Gastrocnemius medialis (tissue), 4 donors: ENCODE data around the gene SGPP1. TPM values are rescaled to one million over a fixed set of nuclear protein-coding genes. Genes with fewer than 3 reads are reported as not detected.

Experiments used
- ATAC-seq, 2 donors: fragments of 150-250 bp; one replicate each; pipeline ENCODE4 v1.9.1; 2016
- DNase-seq, 2 donors: peaks; one replicate each; pipeline ENCODE4 v3.0.0-alpha.2; 2019
- H3K27ac ChIP-seq, 4 donors: fragments of 200-600 bp; sonication (generic); 1 replicate in 1 of 4; 2 replicates in 3 of 4; pipeline ENCODE4 v1.5.1; 2016 to 2018; ENCODE audit warnings: mild to moderate bottlenecking in 2 of 4, moderate library complexity in 1 of 4
- H3K27me3 ChIP-seq, 3 donors: fragments of 200-600 bp; sonication (generic) in 2 of 3; 1 replicate in 1 of 3; 2 replicates in 2 of 3; pipeline versions ENCODE4 v1.5.1 to v1.6.0; 2016 to 2019; ENCODE audit warnings: mild to moderate bottlenecking in 1 of 3, moderate library complexity in 1 of 3
- H3K36me3 ChIP-seq, 2 donors: fragments of 200-600 bp; sonication (generic) in 1 of 2; one replicate each; pipeline ENCODE4 v1.5.1; 2017 to 2018
- H3K4me1 ChIP-seq, 2 donors: fragments of 200-600 bp; sonication (generic) in 1 of 2; one replicate each; pipeline ENCODE4 v1.5.1; 2016 to 2017; ENCODE audit warnings: mild to moderate bottlenecking in 2 of 2
- H3K4me3 ChIP-seq, 4 donors: fragments of 200-600 bp; sonication (generic) in 3 of 4; 1 replicate in 1 of 4; 2 replicates in 3 of 4; pipeline ENCODE4 v1.5.1; 2016 to 2019; ENCODE audit warnings: mild to moderate bottlenecking in 2 of 4
- H3K9me3 ChIP-seq, 3 donors: fragments of 200-600 bp; sonication (generic) in 2 of 3; 1 replicate in 1 of 3; 2 replicates in 2 of 3; pipeline ENCODE4 v1.5.1; 2016 to 2019
- POLR2A ChIP-seq, 2 donors: fragments of 450-650 bp; IDR thresholded peaks; one replicate each; pipeline ENCODE4 v1.6.1; 2017; ENCODE audit warnings: antibody characterized with exemption in 2 of 2, mild to moderate bottlenecking in 2 of 2, moderate library complexity in 2 of 2
- in situ Hi-C, 4 donors: fragments of 200-750 bp; cut with MboI; loops; one replicate each; pipeline versions ENCODE4 v1.15.0 to v1.8.0; 2017; ENCODE audit warnings: low sequenced_read_pairs in 4 of 4
- intact Hi-C: fragments of 100-400 bp; cut with DNase I; formaldehyde crosslinking; loops from one replicate; pipeline ENCODE4 v1.15.1; 2023; ENCODE audit warnings: low total_unique reads
- total RNA-seq, 4 donors: library from RNA; depleted of rRNA; stranded (reverse); fragments of >200 nt; gene quantifications; one replicate each; pipeline versions ENCODE4 v1.1.0 to v1.2.3, GENCODE V29; 2016
- TF ChIP-seq, protein P1 (sequence below), 5 experiments: fragments of 450-650 bp in 3 of 5; fragments of 200-600 bp in 2 of 5; sonication (generic) in 2 of 5; IDR thresholded peaks in 4 of 5; conservative IDR thresholded peaks in 1 of 5; 1 replicate in 4 of 5; 2 replicates in 1 of 5; pipeline ENCODE4 v1.5.1; 2016 to 2019; ENCODE audit warnings: antibody characterized with exemption in 5 of 5, mild to moderate bottlenecking in 3 of 5, moderate library complexity in 3 of 5

Gene SGPP1
- total RNA-seq, 4 donors from 2014 or later: 3.5 to 11.3 (median 8.1) TPM

DNA sequence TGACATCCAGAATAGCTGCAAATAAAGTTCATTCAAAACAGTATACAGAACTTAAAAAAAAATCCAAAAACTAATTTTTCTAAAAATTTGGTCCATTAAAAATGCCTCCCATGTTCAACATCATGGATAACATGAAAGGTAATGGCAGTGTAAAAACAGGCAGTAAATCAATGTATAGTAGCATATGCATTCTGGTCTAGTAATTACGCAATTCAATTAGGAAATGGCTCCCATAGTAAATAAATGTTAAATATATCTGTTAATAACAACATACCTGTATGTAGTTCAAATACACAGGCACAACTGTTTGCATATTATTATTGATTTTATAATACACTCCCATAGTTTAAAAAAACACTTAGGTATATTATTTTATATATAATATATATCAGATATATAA, 42.5 kb downstream of the SGPP1 start:
- no peaks in the 10 kb centered on the region for H3K9me3 ChIP-seq
- TF ChIP-seq POLR2A (IDR thresholded peaks at IDR 0.05): no peak
- TF ChIP-seq, protein P1, sequence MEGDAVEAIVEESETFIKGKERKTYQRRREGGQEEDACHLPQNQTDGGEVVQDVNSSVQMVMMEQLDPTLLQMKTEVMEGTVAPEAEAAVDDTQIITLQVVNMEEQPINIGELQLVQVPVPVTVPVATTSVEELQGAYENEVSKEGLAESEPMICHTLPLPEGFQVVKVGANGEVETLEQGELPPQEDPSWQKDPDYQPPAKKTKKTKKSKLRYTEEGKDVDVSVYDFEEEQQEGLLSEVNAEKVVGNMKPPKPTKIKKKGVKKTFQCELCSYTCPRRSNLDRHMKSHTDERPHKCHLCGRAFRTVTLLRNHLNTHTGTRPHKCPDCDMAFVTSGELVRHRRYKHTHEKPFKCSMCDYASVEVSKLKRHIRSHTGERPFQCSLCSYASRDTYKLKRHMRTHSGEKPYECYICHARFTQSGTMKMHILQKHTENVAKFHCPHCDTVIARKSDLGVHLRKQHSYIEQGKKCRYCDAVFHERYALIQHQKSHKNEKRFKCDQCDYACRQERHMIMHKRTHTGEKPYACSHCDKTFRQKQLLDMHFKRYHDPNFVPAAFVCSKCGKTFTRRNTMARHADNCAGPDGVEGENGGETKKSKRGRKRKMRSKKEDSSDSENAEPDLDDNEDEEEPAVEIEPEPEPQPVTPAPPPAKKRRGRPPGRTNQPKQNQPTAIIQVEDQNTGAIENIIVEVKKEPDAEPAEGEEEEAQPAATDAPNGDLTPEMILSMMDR (IDR thresholded peaks at IDR 0.05 in 4 of 5, conservative IDR thresholded peaks at IDR 0.05 in 1 of 5): no peak
- ATAC-seq: no peak
- in situ Hi-C loops: no loop called here
- DNase-seq: no peak
- no peaks in the 10 kb centered on the region for H3K36me3 ChIP-seq
- no peaks in the 10 kb centered on the region for H3K27me3 ChIP-seq
- H3K27ac ChIP-seq: no peak overlapping the region
- no peak overlapping the region for H3K4me3 ChIP-seq
- intact Hi-C loops: no loop called here
- H3K4me1 ChIP-seq: no peaks in the 10 kb centered on the region

DNA sequence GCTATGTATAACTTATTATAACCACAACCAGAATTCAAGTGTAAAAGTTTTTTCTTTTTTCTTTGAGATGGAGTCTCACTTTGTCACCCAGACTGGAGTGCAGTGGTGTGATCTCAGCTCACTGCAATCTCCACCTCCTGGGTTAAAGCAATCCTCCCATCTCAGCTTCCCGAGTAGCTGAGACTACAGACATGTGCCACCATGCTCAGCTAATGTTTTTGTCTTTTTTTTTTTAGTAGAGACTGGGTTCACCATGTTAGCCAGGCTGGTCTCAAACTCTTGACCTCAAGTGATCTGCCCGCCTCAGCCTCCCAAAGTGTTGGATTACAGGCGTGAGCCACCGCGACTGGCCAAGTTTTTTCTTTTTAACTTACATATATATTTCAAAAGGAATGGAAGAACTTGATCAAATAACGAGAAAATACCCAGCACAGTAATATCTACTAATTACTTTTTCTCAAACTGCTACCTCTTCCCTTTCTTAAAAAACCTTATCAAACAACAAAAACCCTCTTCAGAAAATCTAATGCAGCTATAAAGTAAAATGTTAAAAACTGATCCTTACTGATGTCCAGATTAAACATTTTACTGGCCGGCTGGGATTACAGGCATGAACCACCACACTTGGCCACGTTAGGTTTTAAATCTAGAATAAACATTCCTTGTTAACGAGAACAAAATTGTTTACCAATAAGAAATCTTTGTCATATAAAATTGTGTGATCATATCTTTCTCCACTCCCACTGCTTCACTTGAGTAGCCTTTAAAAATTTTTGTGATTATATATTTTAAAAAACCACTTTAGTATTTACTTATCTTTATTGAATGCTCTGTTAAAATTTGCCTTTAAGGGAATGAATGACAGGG, 44.9 kb downstream of the SGPP1 start:
- DNase-seq: no peak
- Histone ChIP-seq H3K4me1 (no peaks in the 10 kb centered on the region), H3K9me3 (no peaks in the 10 kb centered on the region), H3K4me3 (no peak overlapping the region), H3K36me3 (no peaks in the 10 kb centered on the region), H3K27ac (no peak overlapping the region), H3K27me3 (no peaks in the 10 kb centered on the region)
- no peak for TF ChIP-seq POLR2A (IDR thresholded peaks at IDR 0.05)
- TF ChIP-seq, protein P1 (IDR thresholded peaks at IDR 0.05 in 4 of 5, conservative IDR thresholded peaks at IDR 0.05 in 1 of 5): no peak
- in situ Hi-C loops (no loop called here), intact Hi-C loops (no loop called here)
- no peak for ATAC-seq

DNA sequence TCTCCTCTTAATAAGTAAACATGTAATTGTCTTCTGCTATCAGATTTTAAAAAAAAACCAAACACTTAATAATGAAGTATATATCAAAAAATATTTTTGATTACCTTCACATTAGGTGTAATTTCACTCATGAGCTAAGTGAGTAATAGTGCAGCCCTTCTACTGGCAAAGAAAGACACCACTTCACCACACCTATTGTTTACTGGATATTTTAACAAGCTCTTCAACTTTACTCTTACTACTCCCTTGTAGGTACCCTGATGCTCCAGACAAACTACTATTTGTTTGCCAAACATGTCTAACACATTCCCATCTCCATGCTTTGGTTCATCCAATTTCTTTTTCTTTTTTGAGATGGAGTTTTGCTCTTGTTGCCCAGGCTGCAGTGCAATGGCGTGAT, 49.3 kb downstream of the SGPP1 start:
- H3K27me3 ChIP-seq: no peaks in the 10 kb centered on the region
- intact Hi-C loops: no loop called here
- H3K36me3 ChIP-seq: peaks cover 0 to 7% of the 10 kb centered on the region in 2 donors
- no peaks in the 10 kb centered on the region for H3K4me1 ChIP-seq
- no peak for TF ChIP-seq POLR2A (IDR thresholded peaks at IDR 0.05)
- TF ChIP-seq, protein P1 (IDR thresholded peaks at IDR 0.05 in 4 of 5, conservative IDR thresholded peaks at IDR 0.05 in 1 of 5): no peak
- no peak for DNase-seq
- H3K9me3 ChIP-seq: no peaks in the 10 kb centered on the region
- H3K27ac ChIP-seq: no peak overlapping the region
- no peak overlapping the region for H3K4me3 ChIP-seq
- in situ Hi-C loops: no loop called here
- no peak for ATAC-seq

- ATAC-seq: no peak
- TF ChIP-seq, protein P1 (IDR thresholded peaks at IDR 0.05 in 4 of 5, conservative IDR thresholded peaks at IDR 0.05 in 1 of 5): no peak
- no peak for TF ChIP-seq POLR2A (IDR thresholded peaks at IDR 0.05)
These were observed 49.9 kb downstream of the SGPP1 start for GRCh38 chr14:63677891-63678379.

More at GRCh38 chr14:63677891-63678379, 49.9 kb downstream of the SGPP1 start:
- in situ Hi-C loops (no loop called here), intact Hi-C loops (no loop called here)
- no peaks in the 10 kb centered on the region for H3K9me3 ChIP-seq
- H3K4me3 ChIP-seq: no peak overlapping the region
- H3K4me1 ChIP-seq: no peaks in the 10 kb centered on the region
- H3K27ac ChIP-seq: no peak overlapping the region
- H3K36me3 ChIP-seq: peaks cover 0 to 7% of the 10 kb centered on the region in 2 donors
- H3K27me3 ChIP-seq: no peaks in the 10 kb centered on the region
- no peak for DNase-seq
